Mucosa of stomach (tissue), 1 donor: Measurements from ENCODE around the gene CAMSAP1.

ENCODE experiments used
- H3K27me3 ChIP-seq: one replicate; pipeline ENCODE4 v1.7.0; 2013; ENCODE audit warnings: mild to moderate bottlenecking, low read length; ENCODE audit not compliant: control insufficient read depth, insufficient read depth
- H3K36me3 ChIP-seq: one replicate; pipeline ENCODE4 v1.7.0; 2013; ENCODE audit warnings: low read length; ENCODE audit not compliant: control insufficient read depth, insufficient read depth
- H3K4me1 ChIP-seq: one replicate; pipeline ENCODE4 v1.7.0; 2013; ENCODE audit warnings: mild to moderate bottlenecking, low read length; ENCODE audit not compliant: control insufficient read depth, insufficient read depth
- H3K4me3 ChIP-seq: one replicate; pipeline ENCODE4 v1.7.0; 2013; ENCODE audit warnings: low read length
- H3K9ac ChIP-seq: one replicate; pipeline ENCODE4 v1.7.0; 2013; ENCODE audit warnings: mild to moderate bottlenecking, low read length, moderate library complexity
- H3K9me3 ChIP-seq: one replicate; pipeline ENCODE4 v1.7.0; 2013; ENCODE audit warnings: mild to moderate bottlenecking, low read length, moderate library complexity; ENCODE audit not compliant: control insufficient read depth
- donor health status: Pancreatic carcinoma.

CAMSAP1 gene

DNA sequence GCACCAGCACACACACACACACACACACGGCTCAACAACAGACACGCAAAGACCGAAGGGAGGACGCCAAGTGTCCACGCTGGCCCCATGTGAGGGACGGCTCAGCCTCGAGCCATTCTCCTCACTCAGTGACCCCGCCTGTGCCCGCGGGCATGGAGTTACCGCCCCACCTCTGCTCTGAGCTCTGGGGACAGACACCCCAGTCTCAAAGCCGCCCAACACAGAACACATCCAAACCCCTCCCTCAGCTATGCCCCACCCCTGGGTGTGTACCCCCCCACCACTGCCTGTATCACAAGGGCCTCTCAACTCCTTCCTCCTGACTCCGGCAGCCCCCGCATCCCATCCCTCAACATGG, 81.2 kb downstream of the CAMSAP1 start:
- no peak overlapping the region for H3K9ac ChIP-seq
- H3K9me3 ChIP-seq: no peaks in the 10 kb centered on the region
- no peaks in the 10 kb centered on the region for H3K4me1 ChIP-seq
- no peaks in the 10 kb centered on the region for H3K36me3 ChIP-seq
- no peak overlapping the region for H3K4me3 ChIP-seq
- no peaks in the 10 kb centered on the region for H3K27me3 ChIP-seq

DNA sequence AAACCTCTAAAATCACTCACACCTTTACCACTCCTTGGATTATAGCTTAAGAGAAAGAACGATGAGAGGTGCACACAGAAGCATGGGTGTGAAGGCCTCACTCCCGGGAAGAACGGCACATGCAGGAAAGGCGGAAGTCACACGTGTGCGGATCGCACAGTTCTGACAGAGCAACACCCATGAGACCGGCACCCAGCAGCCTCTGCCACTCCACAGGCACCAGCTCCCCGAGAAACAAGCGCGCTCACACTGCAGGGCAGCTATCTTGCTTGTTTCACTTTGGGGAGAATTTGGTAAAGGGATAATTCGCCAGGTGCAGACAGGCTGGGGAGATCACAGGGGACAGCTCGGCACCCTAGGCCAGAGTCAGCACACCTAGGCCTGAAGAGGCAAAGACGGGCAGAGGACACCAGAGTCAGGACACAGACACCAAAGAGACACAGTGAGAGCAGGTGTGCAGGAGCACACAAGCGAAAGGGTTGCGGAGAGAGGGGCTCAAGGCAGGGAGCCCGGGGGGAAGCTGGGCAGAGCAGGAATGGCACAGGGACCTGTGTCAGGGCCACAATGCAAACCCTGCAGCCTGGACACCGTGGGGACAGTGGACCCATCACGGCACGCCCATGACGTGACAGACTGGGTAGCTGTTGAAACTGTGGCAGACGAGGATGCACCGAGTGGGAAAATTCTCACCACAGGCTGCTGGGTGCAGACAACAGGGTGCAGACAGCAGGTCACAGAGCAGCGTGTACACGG, 81.7 kb downstream of the CAMSAP1 start:
- H3K27me3 ChIP-seq: no peaks in the 10 kb centered on the region
- no peak overlapping the region for H3K9ac ChIP-seq
- no peaks in the 10 kb centered on the region for H3K36me3 ChIP-seq
- no peaks in the 10 kb centered on the region for H3K4me1 ChIP-seq
- no peaks in the 10 kb centered on the region for H3K9me3 ChIP-seq
- no peak overlapping the region for H3K4me3 ChIP-seq

DNA sequence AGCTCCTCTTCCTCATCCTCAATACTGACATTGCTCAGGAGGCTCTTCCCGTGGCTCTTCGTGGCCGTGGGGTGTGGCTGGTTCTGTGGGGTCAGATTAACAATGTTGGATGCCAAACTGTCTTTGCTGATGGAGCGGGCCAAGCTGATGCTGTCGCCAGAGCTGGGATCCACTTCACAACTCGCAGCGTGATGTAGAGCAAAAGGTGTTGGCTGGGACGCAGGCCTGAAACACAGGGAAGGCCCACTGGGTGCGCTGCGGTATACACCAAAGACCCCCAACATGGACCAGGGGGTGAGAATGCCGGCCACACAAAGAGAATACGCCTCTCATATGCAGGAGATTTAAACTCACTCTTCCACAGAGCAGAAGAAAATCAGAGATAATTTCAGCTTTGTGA, 84.3 kb downstream of the CAMSAP1 start:
- Histone ChIP-seq H3K4me1 (no peaks in the 10 kb centered on the region), H3K9ac (no peak overlapping the region), H3K27me3 (no peaks in the 10 kb centered on the region), H3K4me3 (no peak overlapping the region), H3K36me3 (peaks cover 2% of the 10 kb centered on the region), H3K9me3 (no peaks in the 10 kb centered on the region)

DNA sequence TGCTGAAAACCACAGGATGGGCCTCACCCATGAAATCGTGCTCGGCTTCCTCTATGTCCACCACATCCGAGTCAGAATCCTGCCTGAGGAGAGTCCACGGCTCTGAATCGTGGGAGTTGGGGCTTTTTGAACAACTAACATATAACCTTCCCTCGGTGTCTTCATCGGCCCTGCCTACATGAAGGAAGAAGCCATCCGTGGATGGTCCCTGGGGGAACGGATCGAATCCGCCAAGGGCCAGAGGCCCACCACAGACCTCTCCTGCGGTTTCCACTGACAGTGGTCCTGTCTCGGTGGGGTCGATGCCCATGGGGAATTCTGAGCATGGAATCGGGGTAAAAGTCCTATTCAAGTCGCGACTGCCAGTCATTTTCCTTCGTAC, 85.0 kb downstream of the CAMSAP1 start:
- Histone ChIP-seq H3K27me3 (no peaks in the 10 kb centered on the region), H3K9me3 (no peaks in the 10 kb centered on the region), H3K9ac (no peak overlapping the region), H3K4me3 (no peak overlapping the region), H3K4me1 (no peaks in the 10 kb centered on the region), H3K36me3 (peaks cover 9% of the 10 kb centered on the region)

GRCh38 chr9:135821733-135822373, 85.5 kb downstream of the CAMSAP1 start:
- no peak overlapping the region for H3K4me3 ChIP-seq
- H3K9me3 ChIP-seq: no peaks in the 10 kb centered on the region
- no peaks in the 10 kb centered on the region for H3K27me3 ChIP-seq
- H3K9ac ChIP-seq: no peak overlapping the region
- no peaks in the 10 kb centered on the region for H3K4me1 ChIP-seq
- peaks cover 10% of the 10 kb centered on the region for H3K36me3 ChIP-seq

GRCh38 chr9:135821116-135821515, 86.2 kb downstream of the CAMSAP1 start:
- no peaks in the 10 kb centered on the region for H3K4me1 ChIP-seq
- H3K9me3 ChIP-seq: no peaks in the 10 kb centered on the region
- H3K4me3 ChIP-seq: no peak overlapping the region
- no peak overlapping the region for H3K9ac ChIP-seq
- no peaks in the 10 kb centered on the region for H3K27me3 ChIP-seq
- H3K36me3 ChIP-seq: peaks cover 10% of the 10 kb centered on the region

- Histone ChIP-seq H3K9me3 (no peaks in the 10 kb centered on the region), H3K9ac (no peak overlapping the region), H3K4me3 (no peak overlapping the region), H3K4me1 (no peaks in the 10 kb centered on the region), H3K36me3 (peaks cover 10% of the 10 kb centered on the region), H3K27me3 (no peaks in the 10 kb centered on the region)
Measured at GRCh38 chr9:135820661-135821060, 86.7 kb downstream of the CAMSAP1 start.

GRCh38 chr9:135819905-135820304, 87.4 kb downstream of the CAMSAP1 start:
- H3K4me1 ChIP-seq: no peaks in the 10 kb centered on the region
- no peak overlapping the region for H3K9ac ChIP-seq
- H3K4me3 ChIP-seq: no peak overlapping the region
- H3K36me3 ChIP-seq: peaks cover 10% of the 10 kb centered on the region
- no peaks in the 10 kb centered on the region for H3K27me3 ChIP-seq
- no peaks in the 10 kb centered on the region for H3K9me3 ChIP-seq

GRCh38 chr9:135818718-135819475, 88.4 kb downstream of the CAMSAP1 start:
- Histone ChIP-seq H3K36me3 (peaks cover 10% of the 10 kb centered on the region), H3K4me3 (no peak overlapping the region), H3K27me3 (no peaks in the 10 kb centered on the region), H3K9ac (no peak overlapping the region), H3K9me3 (no peaks in the 10 kb centered on the region), H3K4me1 (no peaks in the 10 kb centered on the region)

GRCh38 chr9:135817951-135818717, 89.2 kb downstream of the CAMSAP1 start:
- H3K9me3 ChIP-seq: no peaks in the 10 kb centered on the region
- H3K36me3 ChIP-seq: peaks cover 10% of the 10 kb centered on the region

GRCh38 chr9:135816651-135816970, 90.7 kb downstream of the CAMSAP1 start:
- Histone ChIP-seq H3K36me3 (peaks cover 10% of the 10 kb centered on the region), H3K9me3 (no peaks in the 10 kb centered on the region), H3K4me1 (no peaks in the 10 kb centered on the region), H3K27me3 (no peaks in the 10 kb centered on the region), H3K9ac (no peak overlapping the region), H3K4me3 (no peak overlapping the region)

More at GRCh38 chr9:135817951-135818717, 89.2 kb downstream of the CAMSAP1 start:
- Histone ChIP-seq H3K4me1 (no peaks in the 10 kb centered on the region), H3K4me3 (no peak overlapping the region), H3K27me3 (no peaks in the 10 kb centered on the region), H3K9ac (no peak overlapping the region)
